Measurements from ENCODE around the gene CETN2.
A peak's percentile ranks its signal among the peaks of the same experiment; 100 is the strongest.
"Not testable (repeated sequence)": the region's sequence is repeated elsewhere in the genome, so short reads cannot be mapped to it uniquely, and the experiment has no call there.

The CETN2 gene

DNA sequence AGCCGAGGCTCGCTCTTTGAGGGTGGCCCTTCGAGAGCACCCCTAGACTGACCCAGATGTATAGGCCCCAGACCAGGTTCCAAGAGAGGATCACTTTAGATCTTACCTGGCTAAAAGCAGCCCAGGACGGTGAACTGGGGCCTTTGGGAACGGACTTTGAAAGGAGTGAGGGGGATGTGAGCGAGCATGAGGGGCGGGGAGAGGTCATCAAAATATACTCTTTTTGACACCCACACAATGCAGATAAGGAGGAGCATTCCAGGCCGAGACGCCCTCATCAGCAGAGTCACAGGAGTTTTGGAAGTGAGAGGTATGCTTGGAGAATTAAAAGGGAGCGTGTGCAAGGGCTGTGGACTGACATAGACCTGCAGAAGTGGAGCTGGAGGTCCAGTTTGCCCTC is 834 bp upstream of the CETN2 start:
- no peak for DNase-seq

DNA sequence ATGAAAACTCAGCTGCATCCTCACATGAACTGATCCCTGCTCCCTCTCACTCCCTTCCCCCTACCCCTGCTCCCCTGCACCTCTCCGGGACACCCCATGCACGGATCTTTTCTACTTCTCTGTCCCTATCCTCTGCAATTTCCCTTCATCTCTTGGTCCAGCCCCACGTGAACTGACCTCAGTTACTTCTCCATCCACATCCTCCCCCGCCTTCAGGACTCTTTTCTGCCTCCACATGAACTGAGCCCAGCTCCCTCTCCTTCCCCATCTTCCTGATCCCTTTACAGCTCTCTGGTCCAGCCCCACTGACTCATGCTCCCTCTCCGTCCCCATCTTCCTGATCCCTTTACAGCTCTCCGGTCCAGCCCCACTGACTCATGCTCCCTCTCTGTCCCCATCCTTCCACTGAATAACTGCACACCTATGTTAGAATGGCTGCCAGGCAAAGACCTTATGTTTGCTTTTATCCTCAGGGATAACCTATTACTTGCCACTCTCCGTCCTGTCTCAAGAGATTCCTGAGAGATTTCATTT is 5.6 kb downstream of the CETN2 start:
- DNase-seq = no peak

DNA sequence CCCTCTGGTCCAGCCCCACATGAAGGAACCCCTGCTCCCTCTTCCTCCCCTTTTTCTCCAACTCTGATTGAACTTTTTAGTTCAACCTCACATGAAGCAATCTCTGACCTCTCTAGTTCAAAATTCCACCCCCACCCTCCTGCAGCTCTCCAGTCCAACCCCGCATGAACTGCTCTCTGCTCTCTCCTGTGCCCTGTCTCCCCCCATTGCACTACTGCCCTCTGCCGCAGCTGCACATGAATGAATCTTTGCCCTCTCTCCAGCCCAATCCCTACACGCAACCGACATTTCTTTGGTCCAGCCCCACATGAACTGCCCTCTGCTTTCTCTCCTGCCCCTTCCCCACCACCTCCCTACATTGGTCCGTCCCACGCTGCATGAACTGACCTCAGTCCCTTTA is 6.9 kb downstream of the CETN2 start:
- no peak for DNase-seq

DNA sequence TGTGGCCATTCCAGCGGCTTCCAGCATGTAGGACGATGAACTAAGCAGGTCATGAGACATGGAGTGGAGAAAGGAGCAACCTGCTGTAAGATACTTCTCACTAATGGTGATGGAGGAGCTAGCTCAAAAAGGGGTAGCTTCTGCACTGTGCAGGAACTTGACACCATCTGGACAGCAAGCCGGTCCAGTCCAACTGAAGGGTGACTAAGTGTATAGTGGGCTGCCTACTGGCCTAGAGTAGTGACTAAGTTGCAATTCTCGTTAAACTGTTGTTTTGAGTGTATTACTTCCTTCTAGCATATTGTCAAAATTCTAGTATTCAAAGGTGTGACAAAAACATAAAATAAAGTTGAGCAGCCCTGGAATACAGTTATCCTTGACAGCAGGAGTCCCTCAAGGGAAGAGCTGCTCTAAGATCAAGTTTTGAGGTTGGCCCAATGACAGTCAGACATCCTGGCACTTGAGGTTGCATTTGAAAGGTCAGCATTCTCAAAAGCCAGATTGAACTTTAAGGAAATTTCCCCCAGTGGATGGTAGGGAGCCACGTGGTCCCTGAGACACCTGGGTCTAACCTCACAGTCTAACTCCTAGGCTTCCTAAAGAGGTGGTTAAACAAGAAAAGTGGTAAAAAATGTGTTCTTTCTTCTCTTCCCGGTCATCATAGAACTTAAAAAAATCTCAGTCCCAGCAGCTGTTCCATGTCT is 8.0 kb downstream of the CETN2 start:
- no peak for DNase-seq

DNA sequence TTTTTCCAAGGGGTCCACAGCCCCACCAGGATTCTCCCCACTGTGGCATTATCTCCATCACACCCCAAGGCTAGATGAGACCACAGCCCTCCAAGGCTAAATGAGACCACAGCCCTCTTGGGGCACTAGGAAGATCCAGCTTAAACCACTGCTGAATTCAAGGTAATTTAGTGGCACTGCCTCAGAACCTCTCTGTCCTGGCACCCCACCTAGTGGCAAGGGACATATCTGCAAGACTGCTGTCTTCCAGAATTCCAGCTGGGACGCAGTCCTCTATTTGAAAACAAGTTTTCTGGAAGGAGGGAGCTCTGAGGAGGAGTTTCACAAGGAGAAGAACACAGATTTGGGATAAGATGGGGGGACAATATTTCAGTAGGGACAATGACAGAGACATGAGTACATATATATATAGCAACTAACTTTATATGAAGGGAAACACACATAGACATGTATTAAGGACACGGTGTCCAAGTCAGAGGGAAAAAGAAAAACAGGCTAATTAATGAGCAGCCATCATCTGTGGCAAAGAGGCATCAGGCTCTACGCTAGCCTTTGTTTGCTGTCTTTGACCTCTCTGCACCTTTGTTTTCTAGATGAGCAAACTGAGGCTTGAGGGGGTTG is 9.3 kb downstream of the CETN2 start:
- DNase-seq = no peak

DNA sequence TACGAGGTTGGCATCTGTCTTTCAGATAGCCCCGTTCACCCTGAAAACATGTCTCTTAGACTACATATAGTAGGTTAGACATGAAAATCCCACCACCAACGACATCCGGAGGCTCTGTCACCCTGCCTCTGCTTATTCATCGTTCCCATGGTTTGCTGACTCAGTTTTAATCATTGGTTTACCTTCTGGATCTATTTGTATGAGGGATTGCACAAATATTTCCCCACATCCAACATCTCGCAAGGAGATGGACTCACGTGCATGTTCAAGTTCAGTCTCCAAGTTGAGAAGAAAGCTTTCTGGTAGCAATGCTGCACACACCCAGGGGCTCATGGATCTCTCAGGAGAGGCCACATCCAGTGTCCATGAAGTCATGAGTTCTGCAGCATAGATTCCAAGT is 10.8 kb downstream of the CETN2 start:
- no peak for DNase-seq

DNA sequence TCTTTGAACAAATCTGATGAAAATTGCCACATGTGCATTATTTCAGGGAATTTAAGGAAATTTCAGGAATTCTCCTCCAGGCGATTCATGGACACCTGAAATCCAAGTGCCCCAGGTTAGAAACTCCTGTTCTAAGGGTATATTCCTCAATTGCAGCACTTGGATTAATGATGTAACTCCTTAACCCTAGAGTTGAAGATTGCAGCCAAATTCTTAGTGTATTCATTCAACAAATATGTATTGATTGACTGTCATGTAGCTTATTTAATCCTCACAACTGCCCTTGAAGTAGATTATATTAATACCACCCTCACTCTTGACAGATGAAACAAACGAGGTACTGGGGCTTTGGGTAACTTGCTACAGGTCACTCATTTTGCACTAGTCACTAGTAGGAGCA is 11.3 kb downstream of the CETN2 start:
- DNase-seq = no peak

DNA sequence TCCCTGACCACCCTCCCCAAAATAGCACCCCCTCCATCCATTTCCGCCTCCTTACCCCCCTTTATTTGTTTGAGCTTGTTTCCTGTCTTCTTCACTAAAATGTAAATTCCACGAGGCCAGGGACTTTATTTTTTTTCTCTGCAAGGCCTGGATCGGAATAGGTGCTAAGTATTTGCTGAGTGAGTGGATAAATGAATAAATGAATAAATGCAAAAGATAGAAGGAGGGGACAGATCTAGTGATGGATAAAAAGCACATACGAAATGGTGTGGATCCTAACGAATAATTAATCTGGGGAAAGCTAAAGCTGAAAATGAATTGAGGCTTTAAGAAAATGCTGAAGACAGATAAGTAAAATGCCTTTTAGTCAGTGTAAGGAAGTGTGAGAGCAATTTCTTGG is 12.2 kb downstream of the CETN2 start:
- no peak for DNase-seq

DNA sequence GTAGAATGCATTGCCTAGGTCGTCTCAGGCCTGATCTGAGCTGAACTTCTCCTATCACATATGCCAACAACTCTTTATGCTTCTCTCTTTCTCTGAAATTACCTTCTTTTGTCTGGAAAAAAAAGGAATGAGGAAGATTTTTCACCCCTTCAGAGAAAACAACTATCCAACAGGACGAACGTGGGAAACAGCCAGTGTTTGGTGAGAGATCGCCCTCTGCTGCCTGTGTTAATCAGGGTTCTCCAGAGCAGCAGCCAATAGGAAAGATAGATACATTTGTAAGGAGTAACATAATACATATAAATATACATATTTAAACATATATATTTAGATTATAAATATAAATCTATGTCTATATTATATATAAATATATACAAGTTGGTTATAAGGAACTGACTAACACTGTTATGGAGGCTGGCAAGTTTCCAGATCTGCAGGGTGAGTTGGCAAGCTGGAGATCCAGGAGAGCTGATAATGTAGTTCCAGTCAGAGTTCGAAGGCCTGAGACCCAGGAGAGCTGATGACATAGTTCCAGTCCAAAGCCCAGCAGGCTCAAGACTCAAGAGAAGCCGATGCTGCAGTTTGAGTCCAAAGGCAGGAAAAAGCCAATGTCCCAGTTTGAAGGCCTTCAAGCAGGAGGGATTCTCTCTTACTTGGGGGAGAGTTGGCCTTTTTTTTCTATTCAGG is 13.3 kb downstream of the CETN2 start:
- DNase-seq = peak; percentile 16 to 22

DNA sequence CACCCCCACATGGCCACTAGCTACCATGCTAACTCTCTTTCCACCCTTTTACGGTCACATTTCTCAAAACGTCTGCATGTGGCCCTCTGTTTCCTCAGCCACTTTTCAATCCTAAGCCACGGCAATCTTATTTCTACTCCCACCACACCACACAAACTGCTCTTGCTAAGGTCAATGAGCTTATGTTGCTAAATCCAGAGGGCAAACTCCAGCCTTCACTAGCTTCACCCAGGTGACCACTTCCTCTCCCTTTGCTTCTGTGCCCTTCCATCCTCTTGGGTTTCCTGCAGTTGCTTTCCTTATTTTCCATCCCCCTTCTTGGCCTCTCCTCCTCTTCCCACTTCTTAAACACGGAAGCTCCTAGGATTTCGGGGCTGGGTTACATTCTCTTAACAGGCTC is 16.5 kb downstream of the CETN2 start:
- no peak for DNase-seq

DNA sequence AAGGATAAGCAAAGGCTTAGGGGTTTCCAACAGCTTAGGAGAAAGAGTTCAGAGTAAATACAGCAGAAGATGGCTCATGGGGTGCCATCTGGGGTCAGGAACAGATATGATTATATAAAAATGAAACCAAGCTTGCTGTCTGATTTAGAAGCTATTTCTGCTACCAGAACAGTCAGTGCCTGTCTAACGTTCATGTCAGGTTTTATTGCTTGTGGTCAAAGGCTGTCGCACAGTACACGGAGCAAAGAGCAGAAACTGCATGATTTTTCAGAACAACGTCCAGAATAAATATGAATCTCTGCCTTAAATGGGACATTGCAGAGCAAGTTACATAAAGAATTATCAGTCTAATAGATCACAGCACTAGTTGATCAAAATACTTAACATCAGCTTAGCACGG is 17.4 kb downstream of the CETN2 start:
- no peak for DNase-seq

DNA sequence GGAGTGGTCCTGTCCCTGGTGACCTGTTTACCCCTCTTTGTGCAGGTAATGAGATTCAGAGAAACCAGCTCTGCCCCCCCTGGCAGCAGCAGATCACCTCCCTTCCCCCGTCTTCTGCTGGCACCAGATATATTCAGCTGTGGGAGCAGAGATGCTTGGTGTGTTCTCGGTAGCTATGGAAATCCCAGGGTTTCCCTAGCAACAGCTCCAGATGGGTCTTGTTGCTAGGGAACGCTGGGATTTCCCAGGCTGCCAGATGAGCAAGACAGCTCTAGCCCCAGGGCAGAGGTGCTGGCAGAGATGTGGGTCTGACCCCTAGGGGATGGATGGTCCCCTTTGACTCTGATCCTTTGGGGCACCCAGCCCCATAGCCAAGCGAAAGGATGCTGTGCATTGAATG is 20.2 kb downstream of the CETN2 start:
- DNase-seq = no peak

DNA sequence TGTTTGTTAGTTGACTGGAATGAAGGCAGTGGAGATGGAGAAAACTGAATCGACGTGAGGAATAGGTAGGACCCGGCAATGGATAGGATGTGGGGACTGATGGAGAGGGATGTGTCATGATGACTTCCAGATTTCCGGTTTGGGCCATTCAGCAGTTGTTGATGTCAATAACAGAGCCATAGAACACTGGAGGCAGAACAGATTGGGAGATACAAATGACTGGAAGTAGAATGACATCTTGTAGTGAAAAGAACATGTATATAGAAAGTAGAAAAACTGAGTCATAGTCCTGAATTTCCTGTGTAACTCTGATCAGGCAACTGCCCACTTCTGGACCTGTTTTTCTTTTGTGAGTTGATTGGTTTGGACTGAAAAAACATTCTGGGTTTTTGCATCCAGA is 24.5 kb downstream of the CETN2 start:
- DNase-seq = no peak

DNA sequence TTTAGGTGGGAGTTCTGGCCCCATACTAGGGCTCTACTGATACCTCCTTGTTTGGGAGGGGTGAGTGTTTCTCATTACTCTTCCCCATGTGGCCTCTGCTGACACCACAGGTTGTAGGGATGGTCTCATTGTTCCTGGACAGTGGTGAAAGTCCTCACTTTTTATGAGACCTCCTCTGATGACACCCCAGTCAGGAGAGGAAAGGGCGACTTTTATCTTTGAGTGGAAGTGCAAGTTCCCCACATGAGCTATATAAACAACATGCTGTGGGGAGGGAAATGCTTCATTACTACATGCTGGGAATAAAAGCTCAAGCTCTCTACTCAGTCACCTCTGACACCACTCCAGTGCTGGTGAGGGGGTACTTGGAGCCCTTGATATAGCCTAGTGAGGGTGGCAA is 31.6 kb downstream of the CETN2 start:
- DNase-seq = no peak

DNA sequence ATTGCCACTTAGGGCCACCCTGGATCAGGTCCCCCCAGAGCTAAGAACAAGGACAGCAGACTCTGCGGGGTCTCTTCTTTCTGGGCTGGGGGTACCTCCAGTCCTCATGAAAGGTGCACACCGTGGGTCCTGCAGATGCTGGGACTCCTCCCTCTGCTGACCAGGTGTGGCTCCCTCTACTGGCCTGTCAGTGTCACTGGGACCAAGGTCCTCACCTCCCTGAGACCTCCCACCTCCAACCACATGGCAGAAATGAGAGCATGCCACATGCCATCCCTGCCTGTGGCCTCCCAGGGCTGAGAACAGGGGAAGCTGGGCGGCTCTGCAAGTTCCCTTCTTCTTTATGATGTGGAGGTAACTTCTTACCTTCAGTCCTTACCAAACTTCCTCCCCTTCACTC is 43.5 kb downstream of the CETN2 start:
- not testable (repeated sequence) for DNase-seq
